8988T (cell line): ENCODE measurements around the gene ZNF423.

Experiments
- DNase-seq: peaks from one replicate; pipeline ENCODE4 v3.0.0; 2011

The ZNF423 gene

DNA sequence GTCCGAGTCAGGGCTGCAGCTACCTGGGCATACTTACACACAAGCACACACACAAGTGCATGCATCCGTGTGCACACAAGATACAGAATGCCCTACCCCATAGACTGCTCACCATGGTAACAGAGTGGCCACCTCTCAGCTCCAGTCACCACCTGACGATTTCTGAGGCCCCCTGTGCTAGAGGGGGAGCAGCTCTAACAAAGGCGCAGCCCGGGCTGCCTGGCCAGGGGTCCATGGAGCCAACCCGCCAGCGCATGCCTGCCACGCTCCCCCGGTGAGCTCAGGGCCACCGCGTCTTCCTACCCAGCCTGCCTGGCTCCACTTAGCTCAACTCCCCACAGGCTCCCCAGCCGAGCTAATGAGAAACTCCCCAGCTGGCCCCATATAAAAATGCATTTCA, 75.5 kb downstream of the ZNF423 start:
- DNase-seq: no peak

DNA sequence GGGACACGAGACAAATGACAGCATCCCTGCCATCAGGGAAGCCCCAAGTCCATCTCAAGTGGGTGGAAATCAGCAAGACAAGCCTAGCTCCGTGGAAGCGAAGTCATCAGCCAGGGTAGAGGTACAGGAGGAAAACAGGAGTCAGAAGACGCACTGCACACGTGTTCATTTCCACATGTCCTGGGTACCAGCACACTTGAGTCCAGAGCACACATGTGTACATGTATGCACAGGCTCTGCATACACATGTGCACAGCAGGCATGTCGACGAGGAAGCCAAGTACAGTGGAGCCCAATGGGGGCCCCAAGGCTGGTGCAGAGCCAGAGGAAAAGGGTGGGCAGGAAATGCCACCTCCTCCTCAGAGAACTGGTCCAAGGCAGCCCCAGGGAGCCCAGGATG, 75.9 kb downstream of the ZNF423 start:
- no peak for DNase-seq

GRCh38 chr16:49778202-49778930, 77.5 kb downstream of the ZNF423 start:
- no peak for DNase-seq

- DNase-seq: no peak
Observed at GRCh38 chr16:49776734-49777133, 79.2 kb downstream of the ZNF423 start.

DNA sequence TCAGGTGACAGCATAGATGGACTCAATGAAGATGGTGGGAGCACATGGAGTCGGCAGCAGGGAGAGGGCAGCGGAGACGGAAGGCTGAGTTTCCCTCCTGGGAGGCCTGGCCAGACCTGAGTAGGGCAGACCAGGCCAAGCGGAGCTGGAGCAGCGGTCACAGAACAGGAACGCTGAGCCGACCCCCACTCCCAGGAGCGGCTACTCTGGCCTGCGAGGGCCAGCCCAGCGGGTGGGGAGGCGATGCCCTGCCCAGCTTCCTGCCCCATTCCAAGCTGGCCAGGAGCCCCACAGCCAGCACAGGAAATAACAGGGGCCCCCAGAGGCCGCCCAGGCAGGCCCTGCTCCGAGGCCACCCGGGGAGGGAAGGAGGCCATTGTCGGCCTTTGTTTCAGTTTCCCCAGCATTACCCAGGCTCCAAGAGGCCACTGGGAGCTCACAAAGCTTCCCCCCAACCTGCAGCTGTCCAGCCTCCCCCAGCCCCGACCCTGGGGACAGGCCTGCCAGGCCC, 79.8 kb downstream of the ZNF423 start:
- DNase-seq: no peak

DNA sequence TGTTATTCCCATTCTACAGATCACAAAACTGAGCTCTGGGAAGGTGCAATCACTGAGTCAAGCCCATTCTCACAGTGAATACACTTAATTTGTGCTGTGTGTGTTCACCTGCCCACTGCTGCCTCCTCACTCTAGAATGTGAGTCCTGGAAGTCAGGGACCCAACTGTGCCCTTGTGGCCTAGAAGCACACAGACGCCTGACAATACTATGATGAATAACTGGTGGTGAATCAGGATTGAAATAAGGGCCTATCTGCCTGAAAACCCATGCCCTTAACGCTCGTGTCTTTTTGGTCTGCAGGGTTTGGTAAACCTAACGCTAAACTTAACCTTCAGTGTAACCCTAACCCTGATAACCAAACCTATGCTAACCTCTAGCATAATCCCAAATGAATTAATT, 80.3 kb downstream of the ZNF423 start:
- no peak for DNase-seq

DNA sequence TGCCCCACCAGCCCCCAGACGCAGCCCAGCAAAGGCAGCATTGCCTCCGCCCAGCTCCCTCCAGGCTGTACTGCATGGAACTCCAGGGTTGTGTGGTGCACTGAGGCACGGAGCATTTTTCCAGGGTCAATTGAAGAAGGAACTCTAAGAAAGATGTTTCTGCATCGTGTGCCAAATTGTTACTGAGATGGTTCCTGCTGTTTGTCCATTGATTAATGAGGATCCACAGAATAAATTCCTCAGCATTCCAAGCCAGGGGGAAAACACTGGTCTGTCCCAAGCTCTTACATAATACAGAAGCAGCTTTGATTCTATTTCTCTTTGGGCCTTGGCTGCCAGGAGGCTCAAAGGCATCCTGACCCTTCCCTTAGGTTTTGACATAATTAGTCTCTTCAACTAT, 80.9 kb downstream of the ZNF423 start:
- DNase-seq: no peak

GRCh38 chr16:49773534-49774475, 82.1 kb downstream of the ZNF423 start:
- no peak for DNase-seq

DNA sequence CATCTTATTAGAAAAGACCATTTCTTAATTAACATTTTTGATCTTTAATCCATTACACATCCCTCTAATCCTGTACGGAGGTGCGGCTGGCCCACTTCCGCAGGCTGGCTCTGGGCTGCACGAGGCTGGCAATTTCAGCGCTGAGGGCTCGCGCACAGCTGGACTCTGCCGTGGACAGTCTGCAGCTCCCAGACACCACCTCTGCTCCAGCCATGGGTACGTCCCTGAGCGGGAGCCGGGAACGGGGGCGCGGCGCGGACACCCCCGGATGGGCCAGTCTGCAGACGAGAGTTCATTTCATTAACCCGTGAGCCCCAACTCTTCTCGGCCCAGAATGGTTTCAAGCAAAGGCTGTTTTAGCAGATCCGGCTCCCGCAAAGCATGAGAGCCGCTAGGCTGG, 87.9 kb downstream of the ZNF423 start:
- no peak for DNase-seq

DNA sequence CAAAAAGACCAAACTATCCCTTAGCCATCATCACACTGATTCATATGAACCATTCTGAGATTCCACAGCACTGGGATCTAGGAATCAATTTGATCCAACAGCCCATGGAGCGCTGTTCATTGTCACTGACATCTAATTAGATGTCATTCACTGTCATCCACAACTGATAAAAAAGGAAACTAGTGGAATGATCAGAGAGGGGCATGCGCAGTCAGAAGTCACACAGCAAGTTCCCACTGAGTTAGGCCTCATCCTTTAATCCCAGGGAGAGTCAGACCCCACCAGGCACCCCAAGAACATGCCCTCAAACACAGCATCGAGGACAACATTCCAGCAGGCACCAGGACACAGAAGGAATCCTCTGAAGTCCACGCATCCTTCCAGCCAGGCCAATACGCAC, 88.5 kb downstream of the ZNF423 start:
- DNase-seq: no peak

DNA sequence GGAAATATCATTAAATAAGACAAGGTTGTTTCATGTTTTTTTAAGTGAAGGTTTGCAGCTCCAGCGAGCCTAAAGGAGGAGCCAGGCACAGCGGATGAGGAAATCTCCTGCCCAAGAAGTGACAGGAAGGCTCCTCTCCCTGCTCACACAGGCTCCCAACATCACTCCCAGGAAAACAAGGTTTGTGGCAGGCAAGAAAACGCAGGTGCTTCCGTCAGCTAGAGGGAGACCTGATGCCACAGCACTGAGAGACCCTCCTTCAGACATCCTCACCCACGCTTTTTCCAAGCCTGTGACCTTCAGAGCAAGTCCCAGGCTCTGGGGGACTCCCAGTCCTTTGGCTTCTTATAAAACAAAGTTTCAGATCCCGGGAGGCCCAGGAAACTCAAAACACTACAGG, 89.7 kb downstream of the ZNF423 start:
- DNase-seq: no peak

DNA sequence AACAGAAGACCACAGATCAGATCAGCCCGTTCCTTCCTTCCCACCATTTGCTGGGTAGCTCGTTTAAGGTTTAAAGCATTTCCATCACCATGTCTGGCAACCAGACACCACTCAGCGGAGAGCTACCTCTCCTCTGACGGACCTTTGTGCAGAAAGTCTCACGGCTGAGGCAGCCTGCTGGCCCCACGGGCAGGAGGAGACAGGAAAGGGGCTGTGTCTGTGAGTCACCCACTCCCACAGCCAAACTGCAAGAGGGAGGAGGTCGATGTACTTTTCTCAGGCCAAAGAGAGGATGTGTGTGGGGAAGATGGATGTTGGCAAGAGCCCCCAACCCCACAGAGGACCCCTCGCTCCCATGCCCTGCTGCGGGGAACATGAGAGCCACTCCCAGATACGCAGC, 92.1 kb downstream of the ZNF423 start:
- no peak for DNase-seq

GRCh38 chr16:49760815-49761214, 95.1 kb downstream of the ZNF423 start:
- no peak for DNase-seq

DNA sequence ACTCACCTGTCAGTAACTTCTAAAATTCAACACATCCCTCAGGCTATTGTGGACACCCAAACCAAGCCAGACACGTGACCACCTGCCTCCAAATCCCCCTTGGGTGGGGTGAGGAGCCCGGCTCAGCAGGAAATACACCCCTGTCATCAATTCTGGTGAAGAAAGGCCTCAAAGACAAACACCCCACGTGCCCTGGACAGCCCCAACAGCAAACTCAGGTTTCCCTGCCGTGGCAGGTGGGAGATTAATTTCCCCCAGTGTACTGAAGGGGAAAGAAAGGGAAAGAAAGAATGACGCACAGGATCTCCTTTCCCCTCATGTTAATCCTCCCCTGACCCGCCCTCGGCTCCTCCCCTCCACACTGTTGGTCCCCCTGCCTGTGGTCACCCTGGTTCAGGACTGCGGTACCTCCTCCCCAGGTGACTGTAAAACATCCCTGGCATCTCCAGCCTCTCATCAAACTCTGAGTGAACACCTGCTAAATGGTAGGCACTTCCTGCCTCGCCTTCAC, 98.3 kb downstream of the ZNF423 start:
- no peak for DNase-seq

DNA sequence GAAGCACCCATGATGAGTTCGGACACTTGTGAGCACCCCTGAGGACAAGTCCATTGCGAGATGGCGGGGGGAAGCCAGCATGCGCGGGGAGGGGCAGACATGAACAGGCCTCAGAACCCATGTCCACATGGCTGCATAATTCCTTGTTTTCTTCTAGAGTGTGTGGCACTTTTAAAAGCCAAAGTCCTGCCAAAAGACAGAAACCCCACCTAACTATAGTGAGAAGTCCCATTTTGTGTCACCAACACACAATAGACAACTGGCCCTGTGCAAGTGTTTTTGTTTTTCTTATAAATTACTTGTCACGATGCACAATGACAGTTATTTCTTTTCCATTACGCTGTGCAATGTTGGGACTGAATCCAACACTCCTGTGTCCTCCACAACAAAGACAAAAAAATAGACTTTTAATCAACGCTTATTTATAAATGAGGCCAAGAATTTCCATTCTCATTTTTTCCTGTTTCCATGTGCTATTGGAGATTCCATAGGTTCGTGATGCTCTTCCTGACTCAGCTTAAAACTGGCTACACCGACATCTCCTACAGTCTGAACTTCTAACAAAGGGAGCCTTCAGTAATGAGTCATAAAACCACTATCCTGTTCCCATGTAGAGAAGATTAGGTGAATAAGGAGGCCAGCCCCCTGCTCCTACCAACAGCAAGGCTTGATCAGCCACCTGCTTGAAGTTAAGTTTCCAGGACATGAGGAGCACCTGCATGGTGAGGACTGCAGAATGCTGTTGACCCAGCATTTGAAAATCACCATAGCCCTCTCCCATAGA, 98.9 kb downstream of the ZNF423 start:
- DNase-seq: no peak

GRCh38 chr16:49755716-49756505, 100.0 kb downstream of the ZNF423 start:
- DNase-seq: no peak

- DNase-seq: peak; percentile 43
Observed at GRCh38 chr16:49755313-49755620, 100.6 kb downstream of the ZNF423 start.

GRCh38 chr16:49754495-49755312, 101.2 kb downstream of the ZNF423 start:
- no peak for DNase-seq

DNA sequence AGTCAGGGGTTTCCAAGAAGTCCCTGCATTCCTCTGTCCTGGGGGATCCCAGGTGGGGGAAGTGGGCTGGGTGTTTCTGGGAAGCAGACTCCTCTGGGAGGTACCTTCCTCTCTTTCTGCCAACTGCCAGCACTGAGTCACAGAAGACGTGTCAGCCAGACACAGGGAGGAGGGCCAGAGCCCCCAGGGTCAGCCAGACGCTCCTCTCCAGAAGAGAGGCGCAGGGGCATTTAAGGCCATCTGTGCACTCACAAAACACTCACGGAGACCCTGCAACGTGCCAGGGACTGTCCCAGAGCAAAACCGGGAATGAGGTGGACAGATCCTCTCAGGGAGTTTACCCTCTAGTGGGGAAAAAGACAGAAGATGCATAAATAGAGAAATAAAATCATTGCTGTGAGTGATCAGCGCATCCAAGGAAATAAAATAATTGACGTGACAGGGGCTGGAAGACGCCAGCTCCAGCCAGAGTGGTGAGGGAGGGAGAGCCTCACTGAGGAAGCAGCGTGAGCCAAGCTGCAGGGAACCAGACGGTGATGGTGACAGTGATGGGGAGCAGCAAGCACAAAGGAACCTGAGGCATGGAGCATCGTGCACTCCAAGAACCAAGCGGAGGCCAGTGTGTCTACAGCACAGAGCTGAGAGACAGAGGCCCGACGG, 105.4 kb downstream of the ZNF423 start:
- DNase-seq: no peak

DNA sequence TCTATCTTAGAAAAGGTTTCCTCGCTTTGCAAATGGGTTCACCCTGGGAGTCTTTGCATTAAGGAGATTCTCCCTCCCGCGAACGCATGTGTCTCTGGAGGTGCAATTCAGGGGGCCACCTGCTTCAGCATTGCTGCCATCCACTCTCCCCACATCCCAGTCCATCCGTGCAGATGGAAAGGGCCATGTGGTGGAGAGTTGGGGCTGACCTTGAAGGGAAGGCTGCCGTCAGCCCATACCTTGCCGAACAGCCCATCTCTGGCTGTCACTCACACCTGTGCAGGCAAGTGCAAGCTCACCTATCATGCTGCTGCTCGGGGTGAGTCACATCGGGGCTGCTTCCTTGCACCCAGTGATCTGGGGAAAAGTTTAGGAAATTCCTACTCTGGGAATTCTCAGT, 106.1 kb downstream of the ZNF423 start:
- no peak for DNase-seq

DNA sequence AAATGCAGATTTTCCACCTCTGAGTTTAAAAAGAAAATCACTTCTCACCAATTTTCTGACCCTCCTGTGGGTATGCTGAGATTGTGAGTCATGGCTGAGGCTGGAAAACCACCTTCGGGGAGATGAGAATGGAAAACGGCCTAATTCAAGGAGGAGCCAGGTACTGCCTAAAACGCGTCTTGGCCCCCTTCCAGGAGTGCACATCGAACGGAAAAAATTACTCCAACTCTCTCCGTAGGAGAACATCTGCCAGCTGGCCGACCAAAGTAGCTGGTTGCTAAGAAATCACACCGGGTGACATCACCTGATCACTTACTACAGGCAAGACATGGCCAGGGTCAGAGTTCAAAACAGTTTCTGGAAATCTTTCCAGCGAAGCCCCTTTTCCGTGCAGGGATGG, 107.6 kb downstream of the ZNF423 start:
- no peak for DNase-seq
